ENCODE results near the gene SAMD4B. TPM values are rescaled to one million over a fixed set of nuclear protein-coding genes. Genes with fewer than 3 reads are reported as not detected.

Gene SAMD4B
- total and polyA plus RNA-seq, 12 donors, result 35.5 to 92.8 (median 49.8) TPM

- H3K4me3 ChIP-seq, result no peak overlapping the region
- peak in 1 of 2 donors; percentile 9 for DNase-seq
- TF ChIP-seq CTCF (IDR thresholded peaks at IDR 0.05), result no peak
- no peaks in the 10 kb centered on the region for H3K27me3 ChIP-seq
- intact Hi-C loops (cut with DNase I), result no loop called here
- H3K9me3 ChIP-seq, result no peaks in the 10 kb centered on the region
- H3K4me1 ChIP-seq, result peaks cover 1 to 12% (median 9%) of the 10 kb centered on the region in 9 donors
- H3K27ac ChIP-seq, result no peak overlapping the region
- ATAC-seq, result no peak
- 85 to 88% methylated on average over 35 of the region's 35 CpGs for WGBS, 2 donors
- H3K36me3 ChIP-seq, result peaks cover 0 to 71% (median 0%) of the 10 kb centered on the region in 9 donors
These were observed 81.3 kb downstream of the SAMD4B start for GRCh38 chr19:39423258-39424086.

- peaks cover 0 to 56% (median 0%) of the 10 kb centered on the region in 9 donors for H3K36me3 ChIP-seq
- ATAC-seq, result no peak
- no peak for TF ChIP-seq CTCF (IDR thresholded peaks at IDR 0.05)
These were observed 82.7 kb downstream of the SAMD4B start for GRCh38 chr19:39424934-39425333.

GRCh38 chr19:39425744-39426143 lies 83.5 kb downstream of the SAMD4B start:
- intact Hi-C loops (cut with DNase I), result no loop called here
- TF ChIP-seq CTCF (IDR thresholded peaks at IDR 0.05), result no peak
- no peak for DNase-seq
- no peaks in the 10 kb centered on the region for H3K27me3 ChIP-seq
- peaks cover 10 to 26% (median 19%) of the 10 kb centered on the region in 9 donors for H3K4me1 ChIP-seq
- no peak overlapping the region for H3K27ac ChIP-seq
- no peaks in the 10 kb centered on the region for H3K9me3 ChIP-seq
- no peak overlapping the region for H3K4me3 ChIP-seq
- 88 to 93% methylated on average over 7 of the region's 7 CpGs for WGBS, 2 donors
- peaks cover 0 to 48% (median 0%) of the 10 kb centered on the region in 9 donors for H3K36me3 ChIP-seq
- ATAC-seq, result no peak

More at GRCh38 chr19:39424934-39425333, 82.7 kb downstream of the SAMD4B start:
- Histone ChIP-seq H3K27me3 (no peaks in the 10 kb centered on the region), H3K9me3 (no peaks in the 10 kb centered on the region), H3K4me1 (peaks cover 10 to 22% (median 18%) of the 10 kb centered on the region in 9 donors), H3K4me3 (no peak overlapping the region), H3K27ac (no peak overlapping the region)
- WGBS, 2 donors, result 80 to 81% methylated on average over 16 of the region's 16 CpGs
- no peak for DNase-seq
- intact Hi-C loops (cut with DNase I), result no loop called here

GRCh38 chr19:39426170-39426569 lies 83.9 kb downstream of the SAMD4B start:
- Histone ChIP-seq H3K4me3 (no peak overlapping the region), H3K4me1 (peaks cover 10 to 30% (median 19%) of the 10 kb centered on the region in 9 donors), H3K27ac (no peak overlapping the region), H3K9me3 (no peaks in the 10 kb centered on the region), H3K36me3 (peaks cover 0 to 44% (median 0%) of the 10 kb centered on the region in 9 donors), H3K27me3 (no peaks in the 10 kb centered on the region)
- DNase-seq (no peak), ATAC-seq (no peak)
- intact Hi-C loops (cut with DNase I), result no loop called here
- TF ChIP-seq CTCF (IDR thresholded peaks at IDR 0.05), result no peak
- 61% methylated on average over 5 of the region's 5 CpGs for WGBS, 2 donors

Data from heart right ventricle (tissue), 16 donors.